ENCODE data around the gene OR4K13.

- TF ChIP-seq EZH2 (IDR thresholded peaks at IDR 0.05) (no peak), POLR2AphosphoS5 (IDR thresholded peaks at IDR 0.05; ENCODE audit: borderline replicate concordance, low read depth, low read length) (no peak)
These were observed 4.8 kb downstream of the OR4K13 start for GRCh38 chr14:20031058-20031457.
